ENCODE data around the gene DGKE.

Gene DGKE

DNA sequence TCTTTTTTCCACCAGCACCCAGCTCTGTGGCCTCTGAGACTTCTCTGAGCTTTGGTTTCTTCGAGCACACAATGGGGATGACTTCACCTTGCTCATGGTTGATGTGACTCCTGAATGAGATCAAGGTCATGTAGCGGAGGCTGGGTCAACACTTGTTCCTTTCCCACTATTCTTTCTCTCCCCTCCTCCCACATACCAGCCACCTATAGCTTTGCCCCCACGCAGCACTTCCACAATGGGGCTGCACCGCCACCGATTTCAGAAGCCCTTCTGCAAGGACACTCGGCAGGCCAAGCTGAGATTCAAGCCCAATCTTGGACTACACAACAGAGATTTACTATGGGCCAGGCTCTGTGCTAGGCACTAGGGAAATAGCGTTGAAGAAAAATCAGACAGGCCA, 65.5 kb downstream of the DGKE start:
- Mint-ChIP-seq H3K27me3 (no peaks in the 10 kb centered on the region), H3K4me3 (no peak overlapping the region), H3K36me3 (ENCODE audit: insufficient read depth) (peaks cover 59% of the 10 kb centered on the region), H3K27ac (ENCODE audit: low read depth) (no peak overlapping the region), H3K4me1 (peaks cover 26% of the 10 kb centered on the region), H3K9me3 (no peaks in the 10 kb centered on the region)
- DNase-seq (ENCODE audit: low spot score in 2 of 2) = no peak
- no peak for ATAC-seq (replicated peaks; ENCODE audit: extremely low read depth, poor library complexity, severe bottlenecking)

DNA sequence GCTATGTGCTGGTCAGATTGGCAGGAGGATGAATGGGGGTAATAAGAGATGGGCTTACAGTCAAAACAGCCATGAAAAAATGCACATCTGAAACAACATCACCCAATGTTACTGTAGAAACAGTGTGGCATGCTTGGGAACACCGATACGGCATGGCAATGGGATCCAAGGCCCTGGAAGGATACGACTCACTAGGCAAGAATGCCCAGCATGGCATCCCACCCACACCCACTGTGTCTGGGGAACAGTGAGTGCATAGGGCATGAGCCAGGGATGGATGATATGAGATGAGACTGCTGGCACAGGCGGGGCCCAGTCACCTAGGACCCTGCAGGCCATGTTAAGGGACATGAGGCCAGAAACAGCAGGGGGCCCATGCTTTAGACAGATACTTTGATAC, 68.4 kb downstream of the DGKE start:
- H3K27ac Mint-ChIP-seq (ENCODE audit: low read depth) = no peak overlapping the region
- peaks cover 72% of the 10 kb centered on the region for H3K36me3 Mint-ChIP-seq (ENCODE audit: insufficient read depth)
- no peaks in the 10 kb centered on the region for H3K27me3 Mint-ChIP-seq
- H3K9me3 Mint-ChIP-seq = no peaks in the 10 kb centered on the region
- H3K4me3 Mint-ChIP-seq = no peak overlapping the region
- DNase-seq (ENCODE audit: low spot score in 2 of 2) (no peak), ATAC-seq (replicated peaks; ENCODE audit: extremely low read depth, poor library complexity, severe bottlenecking) (no peak)
- peaks cover 34% of the 10 kb centered on the region for H3K4me1 Mint-ChIP-seq

DNA sequence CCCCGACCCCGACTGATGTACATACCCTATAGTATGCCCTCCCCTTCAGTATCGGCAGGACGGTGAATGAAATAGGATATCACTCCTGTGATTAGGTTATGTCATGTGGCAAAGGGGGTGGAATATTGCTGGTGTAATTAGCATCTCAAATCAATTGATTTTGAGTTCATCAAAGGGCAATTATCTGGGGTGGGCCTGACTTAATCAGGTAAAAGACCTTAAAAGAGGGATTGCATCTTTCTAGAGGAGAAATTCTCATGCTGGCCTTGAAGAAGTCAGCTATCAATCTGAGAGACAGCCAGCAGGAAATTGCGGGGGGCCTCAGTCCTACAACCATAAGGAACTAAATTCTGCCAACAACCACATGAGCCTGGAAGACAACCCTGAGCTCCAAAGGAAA, 69.6 kb downstream of the DGKE start:
- Mint-ChIP-seq H3K36me3 (ENCODE audit: insufficient read depth) (peaks cover 72% of the 10 kb centered on the region), H3K9me3 (no peaks in the 10 kb centered on the region), H3K27me3 (no peaks in the 10 kb centered on the region), H3K4me3 (no peak overlapping the region), H3K27ac (ENCODE audit: low read depth) (no peak overlapping the region), H3K4me1 (peaks cover 34% of the 10 kb centered on the region)
- DNase-seq (ENCODE audit: low spot score in 2 of 2) (no peak), ATAC-seq (replicated peaks; ENCODE audit: extremely low read depth, poor library complexity, severe bottlenecking) (no peak)

DNA sequence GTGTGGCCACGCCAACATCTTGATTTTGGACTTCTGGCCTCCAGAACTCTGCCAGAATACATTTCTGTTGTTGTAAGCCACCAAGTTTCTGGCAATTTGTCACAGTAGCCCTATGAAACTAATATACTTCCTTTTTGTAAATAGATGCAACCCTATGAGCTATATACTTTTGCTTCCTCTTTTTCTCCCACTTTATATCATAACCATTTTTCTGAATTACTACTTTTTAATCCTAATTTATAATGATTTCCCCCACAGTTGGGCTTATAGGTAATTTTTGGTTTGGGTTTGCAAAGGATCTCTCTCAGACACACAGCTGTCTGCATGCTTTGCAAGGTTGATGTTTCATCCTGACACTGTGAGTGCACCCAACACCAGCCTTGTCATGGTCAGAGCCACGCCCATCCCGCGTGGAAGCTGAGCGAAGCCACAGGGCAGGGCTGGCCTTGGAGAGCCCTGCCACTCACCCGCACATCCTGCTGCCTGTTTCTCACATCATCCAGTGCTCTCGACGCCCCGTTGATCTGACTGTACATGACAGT, 74.1 kb downstream of the DGKE start:
- peak; percentile 88 for ATAC-seq (replicated peaks; ENCODE audit: extremely low read depth, poor library complexity, severe bottlenecking)
- Mint-ChIP-seq H3K4me1 (peaks cover 60% of the 10 kb centered on the region), H3K36me3 (ENCODE audit: insufficient read depth) (peaks cover 42% of the 10 kb centered on the region), H3K27ac (ENCODE audit: low read depth) (peak overlapping the region; percentile 70), H3K9me3 (no peaks in the 10 kb centered on the region), H3K27me3 (no peaks in the 10 kb centered on the region), H3K4me3 (no peak overlapping the region)
- peak in 1 of 2 donors; percentile 21 for DNase-seq (ENCODE audit: low spot score in 2 of 2)

DNA sequence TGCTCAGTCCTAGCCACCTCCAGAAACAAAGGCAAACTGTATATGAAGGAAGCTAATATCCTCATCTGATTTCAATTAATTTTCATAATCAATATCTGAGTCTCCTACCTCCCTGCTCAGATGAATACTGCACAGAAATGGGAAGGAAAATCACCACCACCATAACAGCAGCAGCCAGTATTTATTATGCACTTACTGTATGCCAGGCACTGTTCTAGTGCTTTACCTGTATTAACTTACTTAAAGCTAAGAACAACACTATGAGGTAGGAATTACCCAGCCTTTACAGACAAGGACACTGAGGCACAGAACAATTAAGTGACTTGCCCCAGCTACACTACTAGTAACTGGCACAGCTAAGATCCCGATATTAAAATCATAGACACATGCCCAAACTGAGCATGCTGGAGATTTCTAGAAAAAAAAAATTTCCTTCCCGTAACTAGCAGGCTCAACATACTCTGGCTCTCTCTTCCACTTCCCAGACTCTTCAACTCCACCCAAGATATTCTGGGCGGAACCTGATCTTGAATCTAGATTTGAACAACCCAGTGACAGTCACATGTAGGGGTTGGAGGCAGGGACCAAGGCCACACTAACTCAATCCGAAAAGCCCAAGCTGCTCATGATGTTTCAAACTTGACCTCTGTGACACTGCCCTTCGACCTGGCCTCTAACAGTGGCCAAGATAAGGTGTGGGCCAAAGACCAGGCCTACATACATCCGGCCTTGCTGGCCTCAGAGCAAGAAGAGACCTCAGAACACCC, 76.0 kb downstream of the DGKE start:
- Mint-ChIP-seq H3K36me3 (ENCODE audit: insufficient read depth) (peaks cover 38% of the 10 kb centered on the region), H3K9me3 (no peaks in the 10 kb centered on the region), H3K4me3 (peak overlapping the region; percentile 82), H3K4me1 (peaks cover 56% of the 10 kb centered on the region), H3K27me3 (no peaks in the 10 kb centered on the region), H3K27ac (ENCODE audit: low read depth) (peak overlapping the region; percentile 77)
- ATAC-seq (replicated peaks; ENCODE audit: extremely low read depth, poor library complexity, severe bottlenecking) (no peak), DNase-seq (ENCODE audit: low spot score in 2 of 2) (no peak)

DNA sequence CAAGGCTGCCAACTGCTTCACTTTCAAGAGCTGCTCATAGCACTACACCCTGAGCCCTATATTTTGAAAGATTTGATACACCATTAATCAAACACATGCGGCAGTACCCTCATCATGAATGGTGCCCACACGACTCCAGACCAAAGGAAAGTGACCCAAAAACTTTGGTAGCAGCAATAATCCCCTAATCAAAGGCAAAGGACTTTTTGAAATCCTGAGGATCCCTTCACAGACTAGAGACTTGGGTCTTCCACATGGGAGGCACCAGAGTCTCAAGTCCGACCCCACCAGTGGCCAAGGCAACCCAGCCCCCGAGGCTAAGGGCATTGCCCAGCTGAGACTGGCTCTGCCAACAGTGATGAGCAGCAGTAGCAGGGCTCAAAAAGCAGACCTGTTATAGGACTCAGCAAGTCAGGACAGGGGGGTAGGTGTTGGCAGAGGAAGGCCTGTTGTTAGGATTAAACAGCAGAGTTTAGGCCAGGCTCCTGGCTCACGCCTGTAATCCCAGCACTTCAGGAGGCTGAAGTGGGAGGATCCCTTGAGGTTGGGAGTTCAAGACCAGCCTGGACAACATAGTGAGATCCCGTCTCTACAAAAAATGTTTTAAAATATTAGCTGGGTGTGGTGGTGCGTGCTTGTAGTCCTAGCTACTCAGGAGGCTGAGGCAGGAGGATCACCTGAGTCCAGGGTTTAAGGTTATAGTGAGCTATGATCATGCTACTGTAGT, 76.7 kb downstream of the DGKE start:
- DNase-seq (ENCODE audit: low spot score in 2 of 2) = no peak
- peaks cover 39% of the 10 kb centered on the region for H3K36me3 Mint-ChIP-seq (ENCODE audit: insufficient read depth)

DNA sequence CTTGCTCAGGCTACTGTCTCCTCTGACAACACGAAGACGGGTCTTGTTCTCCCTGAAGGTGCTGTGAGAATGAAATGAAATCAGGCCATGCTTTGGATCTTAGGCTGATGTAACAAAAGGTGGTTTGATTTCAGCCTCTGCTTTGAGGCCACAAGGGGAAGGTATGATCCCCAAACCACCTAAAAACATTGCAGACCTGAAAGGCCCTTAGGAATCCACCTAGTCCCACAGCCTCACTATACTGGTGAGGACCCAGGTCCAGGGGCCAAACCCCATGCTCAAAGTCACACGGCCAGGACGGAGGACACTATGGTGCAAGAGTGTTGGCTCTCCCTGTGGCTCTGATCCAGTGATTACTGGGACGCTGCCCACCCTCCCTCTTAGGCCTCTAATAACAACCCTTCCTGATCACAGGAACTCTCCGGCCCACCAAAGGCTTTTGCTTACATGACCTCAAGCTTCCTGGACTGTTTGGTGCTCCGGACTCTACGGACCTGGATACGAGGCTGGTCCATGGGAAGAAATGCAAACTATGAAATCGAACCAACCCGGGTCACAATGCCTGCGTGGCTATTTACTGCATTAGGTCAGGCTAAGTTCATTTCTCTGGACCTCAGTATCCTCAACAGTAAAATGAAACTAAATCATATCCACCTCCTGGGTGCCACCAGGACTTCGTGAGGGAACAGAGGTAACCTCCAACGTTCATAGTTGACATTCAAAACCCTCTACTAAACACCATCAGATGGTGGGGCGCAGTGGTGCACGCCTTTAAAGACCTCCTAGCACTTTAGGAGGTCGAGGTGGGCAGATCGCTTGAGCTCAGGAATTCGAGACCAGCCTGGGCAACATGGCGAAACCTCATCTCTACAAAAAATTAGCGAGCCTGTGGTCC, 78.4 kb downstream of the DGKE start:
- Mint-ChIP-seq H3K4me1 (peaks cover 57% of the 10 kb centered on the region), H3K4me3 (peak overlapping the region; percentile 82), H3K27me3 (no peaks in the 10 kb centered on the region), H3K27ac (ENCODE audit: low read depth) (peak overlapping the region; percentile 82), H3K36me3 (ENCODE audit: insufficient read depth) (peaks cover 24% of the 10 kb centered on the region), H3K9me3 (no peaks in the 10 kb centered on the region)
- no peak for ATAC-seq (replicated peaks; ENCODE audit: extremely low read depth, poor library complexity, severe bottlenecking)
- no peak for DNase-seq (ENCODE audit: low spot score in 2 of 2)

More for the DNA sequence above, 76.7 kb downstream of the DGKE start:
- H3K4me3 Mint-ChIP-seq = peak overlapping the region; percentile 82
- H3K9me3 Mint-ChIP-seq = no peaks in the 10 kb centered on the region
- peaks cover 60% of the 10 kb centered on the region for H3K4me1 Mint-ChIP-seq
- peak overlapping the region; percentile 77 for H3K27ac Mint-ChIP-seq (ENCODE audit: low read depth)
- ATAC-seq (replicated peaks; ENCODE audit: extremely low read depth, poor library complexity, severe bottlenecking) = no peak
- H3K27me3 Mint-ChIP-seq = no peaks in the 10 kb centered on the region

DNA sequence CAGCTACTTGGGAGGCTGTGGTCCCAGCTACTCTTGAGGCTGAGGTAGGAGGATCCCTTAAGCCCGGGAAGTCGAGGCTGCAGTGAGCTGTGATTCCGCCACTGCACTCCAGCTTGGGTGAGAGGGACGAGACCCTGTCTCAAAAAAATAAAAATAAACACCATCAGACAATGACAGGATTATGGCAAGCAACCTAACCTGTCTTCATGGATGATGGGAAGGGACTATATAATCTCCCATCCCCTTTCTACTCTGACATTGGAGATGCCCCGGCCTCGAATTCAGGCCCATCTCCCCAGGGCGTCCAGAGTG, 79.0 kb downstream of the DGKE start:
- Mint-ChIP-seq H3K4me1 (peaks cover 51% of the 10 kb centered on the region), H3K27ac (ENCODE audit: low read depth) (peak overlapping the region; percentile 82), H3K36me3 (ENCODE audit: insufficient read depth) (peaks cover 20% of the 10 kb centered on the region), H3K4me3 (peak overlapping the region; percentile 82), H3K9me3 (peaks cover 5% of the 10 kb centered on the region), H3K27me3 (no peaks in the 10 kb centered on the region)
- DNase-seq (ENCODE audit: low spot score in 2 of 2) (no peak), ATAC-seq (replicated peaks; ENCODE audit: extremely low read depth, poor library complexity, severe bottlenecking) (no peak)

DNA sequence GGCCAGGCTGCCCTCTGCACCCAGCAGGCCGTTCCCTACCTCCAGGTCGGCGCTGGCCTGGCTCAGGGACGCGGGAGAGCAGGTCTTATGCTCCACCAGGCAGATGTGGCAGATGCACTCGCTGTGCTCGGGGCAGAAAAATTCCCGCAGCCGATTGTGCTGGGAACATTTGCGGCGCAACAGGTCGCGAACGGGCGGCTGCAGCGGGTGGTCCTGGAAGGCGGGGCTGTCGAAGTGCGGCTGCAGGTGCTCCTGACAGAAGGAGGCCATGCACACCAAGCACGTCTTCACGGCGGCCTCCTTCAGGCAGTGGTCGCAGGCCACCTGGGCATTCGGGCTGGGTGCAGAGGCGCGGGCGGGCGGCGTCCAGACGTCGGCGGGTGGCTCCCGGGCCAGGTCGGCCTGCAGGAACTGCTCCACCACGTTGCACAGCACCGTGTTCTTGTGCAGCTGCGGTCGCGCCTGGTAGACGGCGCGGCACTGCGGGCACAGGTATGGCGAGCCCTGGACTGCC, 79.5 kb downstream of the DGKE start:
- H3K27ac Mint-ChIP-seq (ENCODE audit: low read depth) = peak overlapping the region; percentile 82
- H3K27me3 Mint-ChIP-seq = no peaks in the 10 kb centered on the region
- peaks cover 46% of the 10 kb centered on the region for H3K4me1 Mint-ChIP-seq
- peaks cover 5% of the 10 kb centered on the region for H3K9me3 Mint-ChIP-seq
- H3K4me3 Mint-ChIP-seq = peak overlapping the region; percentile 82
- ATAC-seq (replicated peaks; ENCODE audit: extremely low read depth, poor library complexity, severe bottlenecking) = peak; percentile 66
- DNase-seq (ENCODE audit: low spot score in 2 of 2) = no peak
- H3K36me3 Mint-ChIP-seq (ENCODE audit: insufficient read depth) = peaks cover 17% of the 10 kb centered on the region

DNA sequence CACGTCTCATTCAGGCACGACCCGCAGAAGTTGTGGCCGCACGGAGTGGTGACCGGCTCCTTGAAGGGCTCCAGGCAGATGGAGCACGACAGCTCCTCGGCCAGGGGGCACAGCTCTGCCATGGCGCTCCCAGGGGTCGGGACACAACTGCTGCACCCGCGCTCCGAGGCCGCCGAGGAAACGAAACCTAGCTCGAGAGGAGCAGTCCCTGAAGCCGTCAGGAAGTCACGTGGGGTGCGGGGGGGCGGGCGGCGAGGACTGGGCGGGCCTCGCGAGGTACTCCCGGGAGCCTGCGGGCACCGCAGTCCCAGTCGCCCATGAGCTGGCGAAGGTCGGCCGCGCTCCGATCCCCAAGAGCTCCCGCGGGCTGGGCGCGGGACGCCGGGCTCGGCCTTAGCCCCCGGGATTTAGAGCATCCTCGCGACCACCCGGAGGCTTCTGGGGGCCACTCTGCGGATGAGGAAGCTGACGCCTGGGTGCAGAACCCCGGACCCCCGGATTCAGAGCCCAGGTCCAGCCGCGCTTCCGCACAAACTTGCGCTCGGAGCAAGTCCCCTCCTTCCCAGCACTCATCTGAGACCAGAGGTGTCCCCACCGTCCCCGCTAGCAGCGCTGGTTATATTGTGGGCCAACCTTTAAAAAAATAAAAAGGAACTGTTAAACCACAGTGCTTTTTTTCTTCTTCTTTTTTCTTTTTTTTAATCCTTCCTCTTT, 80.1 kb downstream of the DGKE start, which contains the start of gene TRIM25:
TRIM25 (minus strand) TSS at position 183 of the 714 bp plus-strand sequence; CDS start at position 122, 61 bp downstream.
- Mint-ChIP-seq H3K36me3 (ENCODE audit: insufficient read depth) (peaks cover 17% of the 10 kb centered on the region), H3K27ac (ENCODE audit: low read depth) (peak within 1 kb of the TSS; percentile 82), H3K4me1 (peaks cover 40% of the 10 kb centered on the region), H3K4me3 (peak within 1 kb of the TSS; percentile 82), H3K9me3 (peaks cover 5% of the 10 kb centered on the region), H3K27me3 (no peaks in the 10 kb centered on the region)
- ATAC-seq (replicated peaks; ENCODE audit: extremely low read depth, poor library complexity, severe bottlenecking) (peak; percentile 94), DNase-seq (ENCODE audit: low spot score in 2 of 2) (peak; percentile 56 to 67)

DNA sequence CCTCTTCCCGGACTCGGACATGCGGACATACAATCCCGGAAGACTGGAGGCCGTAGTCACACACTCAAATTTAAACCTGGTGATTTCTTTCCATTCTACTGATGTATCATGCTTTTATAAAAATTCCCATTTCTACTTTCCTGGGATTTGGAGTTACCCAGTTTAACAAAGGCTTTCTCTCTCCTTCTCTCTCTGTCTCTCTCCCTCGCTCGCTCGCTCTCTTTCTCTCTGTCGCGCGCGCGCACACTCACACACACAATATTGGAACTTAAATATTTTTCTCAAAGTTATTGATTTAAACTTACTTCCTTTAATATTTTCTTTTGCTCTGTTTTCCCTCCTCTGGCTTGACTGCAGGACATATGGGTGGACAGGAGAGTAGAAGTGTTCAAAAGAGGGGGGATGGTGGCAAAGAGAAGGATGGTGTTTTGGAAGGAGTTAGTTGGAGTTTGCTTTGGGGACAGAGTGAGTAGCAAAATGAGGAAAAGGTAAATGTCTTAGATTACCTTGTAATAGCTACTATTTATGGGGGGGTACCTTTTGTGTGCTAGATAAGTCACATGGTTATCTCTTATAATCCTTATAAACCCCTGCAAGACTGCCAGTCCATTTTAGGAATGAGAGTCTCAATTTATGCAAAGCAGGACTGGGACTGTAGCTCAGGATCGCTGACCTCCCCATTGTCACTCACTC, 80.8 kb downstream of the DGKE start:
- H3K36me3 Mint-ChIP-seq (ENCODE audit: insufficient read depth) = peaks cover 15% of the 10 kb centered on the region
- H3K4me1 Mint-ChIP-seq = peaks cover 38% of the 10 kb centered on the region
- H3K27ac Mint-ChIP-seq (ENCODE audit: low read depth) = peak overlapping the region; percentile 82
- peaks cover 5% of the 10 kb centered on the region for H3K9me3 Mint-ChIP-seq
- H3K27me3 Mint-ChIP-seq = no peaks in the 10 kb centered on the region
- DNase-seq (ENCODE audit: low spot score in 2 of 2) = no peak
- ATAC-seq (replicated peaks; ENCODE audit: extremely low read depth, poor library complexity, severe bottlenecking) = no peak
- peak overlapping the region; percentile 82 for H3K4me3 Mint-ChIP-seq
